OCI-LY3 (cell line): ENCODE data around the gene MICALL2.

ENCODE experiments used
- H2AFZ ChIP-seq: fragments of 200-600, 300-600 bp; shearing (Covaris generic); 2 replicates; pipeline ENCODE4 v1.6.0; 2014; ENCODE audit warnings: antibody characterized with exemption, low read depth, low read length
- H3K27ac ChIP-seq: fragments of 200-600, 300-600 bp; sonication (generic); 2 replicates; pipeline ENCODE4 v1.5.1; 2014; ENCODE audit warnings: mild to moderate bottlenecking, low read length, moderate library complexity, mixed read lengths
- H3K27me3 ChIP-seq: fragments of 200-600, 300-600 bp; sonication (generic); 2 replicates; pipeline ENCODE4 v1.6.1; 2014; ENCODE audit warnings: low read depth, low read length, mixed read lengths
- H3K36me3 ChIP-seq: fragments of 200-600, 300-600 bp; sonication (generic); replicated peaks from 2 replicates; pipeline ENCODE3; 2014; ENCODE audit warnings: low read depth, low read length, mixed read lengths
- H3K4me1 ChIP-seq: fragments of 300-600, 200-600 bp; sonication (generic); 2 replicates; pipeline ENCODE4 v1.6.1; 2014; ENCODE audit warnings: low read length, mixed read lengths
- H3K4me2 ChIP-seq: fragments of 200-600, 300-600 bp; sonication (generic); 2 replicates; pipeline ENCODE4 v1.6.1; 2014; ENCODE audit warnings: low read length, mixed read lengths
- H3K4me3 ChIP-seq: fragments of 300-600, 200-600 bp; sonication (generic); 2 replicates; pipeline ENCODE4 v1.5.1; 2014; ENCODE audit warnings: antibody characterized with exemption, mild to moderate bottlenecking, low read length, moderate library complexity
- H3K79me2 ChIP-seq: fragments of 300-600, 200-600 bp; shearing (Covaris generic); 2 replicates; pipeline ENCODE4 v1.6.1; 2014; ENCODE audit warnings: mild to moderate bottlenecking, low read length, mixed read lengths
- H3K9ac ChIP-seq: fragments of 300-600, 200-600 bp; shearing (Covaris generic); 2 replicates; pipeline ENCODE4 v1.6.0; 2014; ENCODE audit warnings: mild to moderate bottlenecking, low read length, moderate library complexity
- H3K9me3 ChIP-seq: fragments of 200-600, 300-600 bp; shearing (Covaris generic); 2 replicates; pipeline ENCODE4 v1.6.1; 2014; ENCODE audit warnings: low read length, mixed read lengths; ENCODE audit not compliant: insufficient read depth
- H4K20me1 ChIP-seq: fragments of 200-600, 300-600 bp; sonication (generic); 2 replicates; pipeline ENCODE4 v1.6.1; 2016; ENCODE audit warnings: low read length, mixed read lengths; ENCODE audit not compliant: insufficient read depth
- CTCF ChIP-seq: fragments of 200-600, 300-600 bp; sonication (generic); IDR thresholded peaks from 2 replicates; pipeline ENCODE4 v1.5.1; 2014; ENCODE audit warnings: antibody characterized with exemption, low read length, low read depth
- EZH2phosphoT487 ChIP-seq: fragments of 200-600 bp; shearing (Covaris generic); IDR thresholded peaks from 2 replicates; pipeline ENCODE4 v1.6.1; 2018; ENCODE audit warnings: antibody characterized with exemption, mixed run types, low read depth

The MICALL2 gene

GRCh38 chr7:1503816-1504775 lies 44.8 kb upstream of the MICALL2 start, which contains the start of gene INTS1:
Gene INTS1 (minus strand): TSS chr7:1504389. CDS start chr7:1503960, 429 bp downstream.
- H3K27ac ChIP-seq = no peak within 1 kb of the TSS
- no peaks in the 10 kb centered on the region for H3K27me3 ChIP-seq
- H3K4me2 ChIP-seq = peak within 1 kb of the TSS; percentile 80
- H2AFZ ChIP-seq = peak within 1 kb of the TSS; percentile 70; the same call in 1 of the 2 replicates
- H3K9ac ChIP-seq = peak within 1 kb of the TSS; percentile 72
- H3K36me3 ChIP-seq = no peaks in the 10 kb centered on the region
- no peaks in the 10 kb centered on the region for H4K20me1 ChIP-seq
- peaks cover 28% of the 10 kb centered on the region for H3K79me2 ChIP-seq
- TF ChIP-seq CTCF (peak; percentile 59), EZH2phosphoT487 (no peak)
- peaks cover 9% of the 10 kb centered on the region; the same call in 1 of the 2 replicates for H3K4me1 ChIP-seq
- H3K4me3 ChIP-seq = peak within 1 kb of the TSS; percentile 98
- H3K9me3 ChIP-seq = no peaks in the 10 kb centered on the region

- Histone ChIP-seq H3K27me3 (no peaks in the 10 kb centered on the region), H3K4me3 (peak overlapping the region; percentile 98), H4K20me1 (no peaks in the 10 kb centered on the region), H3K9me3 (no peaks in the 10 kb centered on the region), H3K4me1 (peaks cover 9% of the 10 kb centered on the region; the same call in 1 of the 2 replicates), H2AFZ (no peak overlapping the region), H3K4me2 (peak overlapping the region; percentile 80), H3K36me3 (no peaks in the 10 kb centered on the region), H3K79me2 (peaks cover 28% of the 10 kb centered on the region), H3K9ac (peak overlapping the region; percentile 72), H3K27ac (no peak overlapping the region)
- TF ChIP-seq EZH2phosphoT487 (no peak), CTCF (no peak)
Observed at GRCh38 chr7:1503390-1503789, 44.1 kb upstream of the MICALL2 start.

- Histone ChIP-seq H4K20me1 (no peaks in the 10 kb centered on the region), H3K27me3 (no peaks in the 10 kb centered on the region), H3K36me3 (no peaks in the 10 kb centered on the region), H3K4me3 (peak overlapping the region; percentile 98), H3K9me3 (no peaks in the 10 kb centered on the region), H3K4me2 (peak overlapping the region; percentile 80), H2AFZ (no peak overlapping the region), H3K9ac (no peak overlapping the region), H3K79me2 (peaks cover 28% of the 10 kb centered on the region), H3K27ac (no peak overlapping the region), H3K4me1 (peaks cover 9% of the 10 kb centered on the region; the same call in 1 of the 2 replicates)
- TF ChIP-seq EZH2phosphoT487 (no peak), CTCF (no peak)
Observed at GRCh38 chr7:1502845-1503244, 43.6 kb upstream of the MICALL2 start.
